Cardiac fibroblast (primary cell): ENCODE measurements around the gene GPATCH11.

ENCODE experiments used
- DNase-seq, 2 donors: peaks; one replicate each; pipeline versions ENCODE4 v3.0.0 to v3.0.0-alpha.2; 2010; ENCODE audit warnings: low read depth in 2 of 2
- H3K4me3 ChIP-seq, 2 donors: replicated peaks in 1 of 2; 1 replicate in 1 of 2; 2 replicates in 1 of 2; pipeline ENCODE4 v1.5.1; 2011; ENCODE audit warnings: low read depth in 2 of 2, low read length in 2 of 2, mild to moderate bottlenecking in 2 of 2, moderate library complexity in 1 of 2
- TF ChIP-seq, protein P1 (sequence below): IDR thresholded peaks from one replicate; pipeline ENCODE4 v1.5.1; 2011; ENCODE audit warnings: low read depth, mild to moderate bottlenecking, low read length, inconsistent platforms

Gene GPATCH11

DNA sequence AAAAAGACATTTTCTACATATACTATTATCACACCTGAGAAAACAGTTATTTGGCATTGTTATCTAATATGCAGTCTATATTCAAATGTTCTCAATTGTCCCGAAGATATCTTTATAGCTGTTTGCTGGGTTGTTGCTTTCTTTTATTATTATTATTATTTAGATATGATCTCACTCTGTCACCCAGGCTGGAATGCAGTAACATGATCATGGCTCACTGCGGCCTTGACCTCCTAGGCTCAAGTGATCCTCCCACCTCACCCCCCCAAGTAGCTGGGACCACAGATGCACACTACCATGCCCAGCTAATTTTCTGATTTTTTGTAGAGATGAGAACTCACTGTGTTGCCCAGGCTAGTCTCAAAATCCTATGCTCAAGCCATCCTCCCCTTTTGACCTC, 19.9 kb downstream of the GPATCH11 start:
- DNase-seq: no peak
- TF ChIP-seq, protein P1, sequence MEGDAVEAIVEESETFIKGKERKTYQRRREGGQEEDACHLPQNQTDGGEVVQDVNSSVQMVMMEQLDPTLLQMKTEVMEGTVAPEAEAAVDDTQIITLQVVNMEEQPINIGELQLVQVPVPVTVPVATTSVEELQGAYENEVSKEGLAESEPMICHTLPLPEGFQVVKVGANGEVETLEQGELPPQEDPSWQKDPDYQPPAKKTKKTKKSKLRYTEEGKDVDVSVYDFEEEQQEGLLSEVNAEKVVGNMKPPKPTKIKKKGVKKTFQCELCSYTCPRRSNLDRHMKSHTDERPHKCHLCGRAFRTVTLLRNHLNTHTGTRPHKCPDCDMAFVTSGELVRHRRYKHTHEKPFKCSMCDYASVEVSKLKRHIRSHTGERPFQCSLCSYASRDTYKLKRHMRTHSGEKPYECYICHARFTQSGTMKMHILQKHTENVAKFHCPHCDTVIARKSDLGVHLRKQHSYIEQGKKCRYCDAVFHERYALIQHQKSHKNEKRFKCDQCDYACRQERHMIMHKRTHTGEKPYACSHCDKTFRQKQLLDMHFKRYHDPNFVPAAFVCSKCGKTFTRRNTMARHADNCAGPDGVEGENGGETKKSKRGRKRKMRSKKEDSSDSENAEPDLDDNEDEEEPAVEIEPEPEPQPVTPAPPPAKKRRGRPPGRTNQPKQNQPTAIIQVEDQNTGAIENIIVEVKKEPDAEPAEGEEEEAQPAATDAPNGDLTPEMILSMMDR: no peak
- no peak overlapping the region for H3K4me3 ChIP-seq

DNA sequence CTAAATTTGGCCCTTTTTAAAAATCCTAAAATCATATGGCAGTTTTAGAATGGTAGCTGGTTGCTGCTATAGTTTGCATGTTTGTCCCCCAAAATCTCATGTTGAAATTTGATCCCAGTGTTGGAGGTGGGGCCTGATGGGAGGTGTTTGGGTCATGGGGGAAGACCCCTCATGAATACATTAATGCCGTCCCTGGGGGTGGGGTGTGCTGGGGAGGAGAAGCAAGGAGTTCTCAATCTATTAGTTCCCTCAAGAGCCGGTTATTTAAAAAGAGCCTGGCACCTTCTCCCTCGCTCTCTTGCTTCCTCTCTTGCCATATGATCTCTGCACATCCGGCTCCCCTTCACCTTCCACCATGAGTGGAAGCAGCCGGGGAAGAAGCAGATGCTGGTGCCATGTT, 20.8 kb downstream of the GPATCH11 start:
- H3K4me3 ChIP-seq: no peak overlapping the region
- TF ChIP-seq, protein P1: no peak
- DNase-seq: no peak

DNA sequence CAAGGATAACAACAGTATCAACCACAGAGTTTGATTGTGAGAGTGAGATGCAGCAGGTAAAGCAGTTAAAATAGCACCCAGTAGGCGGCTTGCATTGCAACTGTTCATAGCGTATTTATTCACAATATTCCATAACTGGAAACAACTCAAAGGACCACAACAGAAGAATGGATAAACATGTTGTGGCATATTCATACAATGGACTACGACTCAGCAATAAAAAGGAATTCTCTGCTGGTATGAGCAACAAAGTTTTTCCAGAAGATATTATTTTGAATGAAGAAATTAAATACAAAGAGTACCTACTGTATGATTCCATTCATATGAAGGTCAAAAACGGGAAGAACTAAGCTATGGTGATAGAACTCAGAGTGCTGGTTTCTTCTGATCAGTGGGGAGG, 25.2 kb downstream of the GPATCH11 start:
- no peak for DNase-seq
- H3K4me3 ChIP-seq: no peak overlapping the region
- TF ChIP-seq, protein P1: no peak

DNA sequence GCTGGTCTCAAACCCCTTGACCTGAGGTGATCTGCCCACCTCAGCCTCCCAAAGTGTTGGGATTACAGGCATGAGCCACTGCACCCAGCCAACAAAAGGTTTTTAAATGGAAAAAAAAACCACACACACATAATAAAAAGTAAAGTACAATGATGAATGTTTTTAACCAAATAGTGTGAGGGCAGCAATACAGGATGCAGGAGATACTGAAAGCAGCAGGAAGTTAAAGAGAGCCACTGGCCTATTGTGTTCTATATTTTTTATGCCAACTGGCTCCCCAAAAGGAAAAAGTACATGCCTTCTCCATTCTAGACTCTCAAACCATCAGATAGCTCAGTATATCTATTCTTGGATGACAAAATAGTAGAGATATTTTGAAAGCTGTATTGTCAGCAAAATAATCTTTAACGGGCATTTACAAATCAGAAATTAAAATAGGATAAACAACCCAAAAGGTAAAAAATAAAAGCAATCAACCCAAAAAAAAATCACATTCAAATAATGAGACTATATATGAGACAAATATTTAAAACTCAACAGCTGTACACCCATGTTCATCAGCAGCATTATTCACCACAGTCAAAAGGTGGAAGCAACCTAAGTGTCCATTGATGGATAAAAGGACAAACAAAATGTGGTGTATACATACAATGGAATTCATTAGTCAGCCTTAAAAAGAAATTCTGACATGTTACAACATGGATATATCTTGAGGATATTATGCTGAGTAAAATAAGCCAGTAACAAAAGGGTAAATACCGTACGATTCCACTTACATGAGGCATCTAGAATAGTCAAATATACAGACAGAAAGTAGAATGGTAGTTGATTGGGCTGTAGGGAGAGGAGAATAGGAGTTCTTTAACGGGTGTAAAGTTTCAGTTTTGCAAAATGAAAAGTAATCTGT, 26.2 kb downstream of the GPATCH11 start:
- TF ChIP-seq, protein P1: no peak
- no peak for DNase-seq
- H3K4me3 ChIP-seq: no peak overlapping the region

DNA sequence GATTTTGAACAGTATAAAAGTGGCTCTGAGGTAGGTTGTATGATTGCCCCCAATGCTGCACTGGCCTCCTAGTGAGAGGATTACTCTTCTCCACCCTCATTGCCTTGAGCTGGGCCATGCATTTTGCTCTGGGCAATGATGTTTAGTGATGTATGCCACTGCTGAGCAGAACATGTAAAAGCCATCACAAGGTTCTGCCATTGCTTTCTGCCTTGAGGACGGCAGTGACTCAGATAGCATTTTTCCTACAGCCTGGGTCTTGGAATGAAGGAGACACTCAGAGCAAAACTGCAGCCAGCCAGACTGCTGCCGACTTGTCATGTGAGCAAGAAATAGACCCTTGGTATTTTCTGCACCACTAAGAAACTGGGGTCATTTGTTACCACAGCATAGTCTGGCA, 27.6 kb downstream of the GPATCH11 start:
- TF ChIP-seq, protein P1: no peak
- DNase-seq: no peak
- H3K4me3 ChIP-seq: no peak overlapping the region

DNA sequence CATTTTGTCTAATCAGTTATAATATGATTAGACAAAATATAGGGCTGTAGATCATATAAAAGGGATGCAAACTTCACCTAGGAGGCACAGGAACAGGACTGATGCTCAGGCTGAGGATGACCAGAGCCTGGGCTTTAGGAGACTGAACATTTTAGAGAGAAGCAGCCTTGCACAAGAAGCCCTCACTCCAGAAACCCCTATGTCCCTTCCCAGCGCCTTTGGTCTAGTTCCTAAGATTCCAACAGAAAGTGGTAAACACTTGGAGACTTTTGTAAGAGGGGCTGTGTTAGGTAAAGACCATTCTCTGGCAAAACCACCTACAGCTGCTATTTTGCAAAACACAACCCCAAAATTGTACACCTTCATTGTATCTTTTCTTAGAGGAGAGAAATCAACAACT, 33.2 kb downstream of the GPATCH11 start:
- no peak for DNase-seq
- TF ChIP-seq, protein P1: no peak

More for the DNA sequence above, 33.2 kb downstream of the GPATCH11 start:
- H3K4me3 ChIP-seq: no peak overlapping the region
